GM23248 (cell line): ENCODE results near the gene CREBBP. TPM values are rescaled to one million over a fixed set of nuclear protein-coding genes. Genes with fewer than 3 reads are reported as not detected.

ENCODE experiments used
- DNase-seq: peaks from one replicate; pipeline ENCODE4 v3.0.0-alpha.2; 2015
- H2AFZ ChIP-seq: fragments of 200-600 bp; sonication (generic); 2 replicates; pipeline ENCODE4 v1.6.1; 2016; ENCODE audit warnings: antibody characterized with exemption
- H3F3A ChIP-seq: fragments of 200-600 bp; sonication (generic); 2 replicates; pipeline ENCODE4 v1.6.1; 2016; ENCODE audit warnings: mild to moderate bottlenecking, antibody characterized with exemption, mixed run types; ENCODE audit not compliant: insufficient read depth
- H3K27ac ChIP-seq: fragments of 200-600 bp; sonication (generic); 2 replicates; pipeline ENCODE4 v1.5.1; 2016; ENCODE audit warnings: mild to moderate bottlenecking
- H3K27me3 ChIP-seq: fragments of 200-600 bp; sonication (generic); replicated peaks from 2 replicates; pipeline ENCODE4 v1.6.1; 2016; ENCODE audit warnings: mild to moderate bottlenecking; ENCODE audit not compliant: insufficient read depth
- H3K36me3 ChIP-seq: fragments of 200-600 bp; sonication (generic); 2 replicates; pipeline ENCODE4 v1.6.1; 2016; ENCODE audit warnings: low read depth, mild to moderate bottlenecking
- H3K4me1 ChIP-seq: fragments of 200-600 bp; sonication (generic); 2 replicates; pipeline ENCODE4 v1.6.1; 2016; ENCODE audit warnings: mild to moderate bottlenecking; ENCODE audit not compliant: insufficient read depth
- H3K4me2 ChIP-seq: fragments of 200-600 bp; sonication (generic); one replicate; pipeline ENCODE4 v1.6.1; 2016; ENCODE audit warnings: mild to moderate bottlenecking; ENCODE audit not compliant: unreplicated experiment
- H3K4me3 ChIP-seq: fragments of 200-600 bp; sonication (generic); 2 replicates; pipeline ENCODE4 v1.5.1; 2016; ENCODE audit warnings: mild to moderate bottlenecking
- H3K79me2 ChIP-seq: fragments of 200-600 bp; sonication (generic); 2 replicates; pipeline ENCODE4 v1.6.1; 2016; ENCODE audit warnings: mild to moderate bottlenecking; ENCODE audit not compliant: insufficient read depth
- H3K9ac ChIP-seq: fragments of 200-600 bp; sonication (generic); 2 replicates; pipeline ENCODE4 v1.6.1; 2016; ENCODE audit warnings: mild to moderate bottlenecking
- H3K9me2 ChIP-seq: fragments of 200-600 bp; sonication (generic); 2 replicates; pipeline ENCODE4 v1.6.1; 2016; ENCODE audit warnings: mixed run types, mild to moderate bottlenecking, moderate library complexity; ENCODE audit not compliant: insufficient read depth
- H3K9me3 ChIP-seq: fragments of 200-600 bp; sonication (generic); one replicate; pipeline ENCODE4 v1.6.1; 2017; ENCODE audit warnings: low read depth
- H4K20me1 ChIP-seq: fragments of 200-600 bp; sonication (generic); 2 replicates; pipeline ENCODE4 v1.6.0; 2016; ENCODE audit not compliant: insufficient read depth
- EZH2 ChIP-seq: fragments of 200-600 bp; sonication (generic); IDR thresholded peaks from 2 replicates; pipeline ENCODE4 v1.6.1; 2018; ENCODE audit warnings: antibody characterized with exemption, mild to moderate bottlenecking; ENCODE audit not compliant: insufficient read depth, poor library complexity, severe bottlenecking
- EZH2phosphoT487 ChIP-seq: fragments of 200-600 bp; sonication (generic); IDR thresholded peaks from 2 replicates; pipeline ENCODE4 v1.6.1; 2018; ENCODE audit warnings: antibody characterized with exemption, moderate library complexity, mild to moderate bottlenecking, low read depth; ENCODE audit not compliant: insufficient read depth
- WGBS, 2 experiments: methylation state at CpG; one replicate each; pipeline ENCODE4 v1.1.6; 2015 to 2017; ENCODE audit warnings: low lambda C conversion rate in 2 of 2, low coverage in 1 of 2; ENCODE audit errors: missing lambda C conversion rate in 2 of 2; 5-methylcytosine and 5-hydroxymethylcytosine counted together
- in situ Hi-C: fragments of 300-500 bp; cut with MboI; formaldehyde crosslinking; loops from 2 replicates; pipeline ENCODE4 v1.15.0; 2020
- polyA plus RNA-seq: library from polyadenylated mRNA; unstranded; fragments of >200 nt; fragmentation: Nextera tagmentation; extraction: Ambion mirVana; gene quantifications from 2 replicates; pipeline ENCODE4 v1.2.1, GENCODE V29; 2016
- total RNA-seq: library from RNA; depleted of rRNA; stranded (reverse); fragments of >200 nt; shearing (Covaris generic); gene quantifications from 2 replicates; pipeline ENCODE4 v1.2.3, GENCODE V29; 2014

The CREBBP gene
- total and polyA plus RNA-seq, 2 experiments from 2014 or later, result 11.7 to 11.9 TPM

DNA sequence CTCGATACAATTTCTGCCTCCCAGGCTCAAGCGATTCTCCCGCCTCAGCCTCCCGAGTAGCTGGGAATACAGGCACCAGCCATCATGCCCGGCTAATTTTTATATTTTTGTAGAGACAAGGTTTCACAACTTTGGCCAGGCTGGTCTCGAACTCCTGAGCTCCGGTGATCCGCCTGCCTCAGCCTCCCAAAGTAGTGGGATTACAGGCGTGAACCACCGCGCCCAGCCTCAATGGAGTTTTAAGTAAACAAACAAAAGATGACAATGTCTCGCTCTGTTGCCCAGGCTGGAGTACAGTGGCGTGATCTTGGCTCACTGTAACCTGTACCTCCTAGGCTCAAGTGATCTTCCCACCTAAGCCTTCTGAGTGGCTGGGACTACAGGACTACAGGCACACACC lies 110.6 kb downstream of the CREBBP start:
- in situ Hi-C loops, result no loop called here
- H3K36me3 ChIP-seq, result peaks cover 66% of the 10 kb centered on the region
- H3F3A ChIP-seq, result peaks cover 9% of the 10 kb centered on the region; the same call in 1 of the 2 replicates
- no peak overlapping the region for H2AFZ ChIP-seq
- no peak overlapping the region for H3K9ac ChIP-seq
- 0 out of 2 replicates have a peak, but pooled peaks cover 3% of the 10 kb centered on the region for H4K20me1 ChIP-seq
- H3K27ac ChIP-seq, result no peak overlapping the region
- H3K27me3 ChIP-seq, result no peaks in the 10 kb centered on the region
- DNase-seq, result no peak
- H3K4me3 ChIP-seq, result no peak overlapping the region
- WGBS, 2 experiments, result 97 to 99% methylated on average over 13 of the region's 13 CpGs
- peaks cover 74% of the 10 kb centered on the region for H3K79me2 ChIP-seq
- H3K4me2 ChIP-seq, result no peak overlapping the region
- peaks cover 10% of the 10 kb centered on the region for H3K4me1 ChIP-seq
- TF ChIP-seq EZH2phosphoT487 (no peak), EZH2 (no peak)
- no peaks in the 10 kb centered on the region for H3K9me3 ChIP-seq
- H3K9me2 ChIP-seq, result no peaks in the 10 kb centered on the region

GRCh38 chr16:3769013-3769412 lies 111.5 kb downstream of the CREBBP start:
- no peaks in the 10 kb centered on the region for H3K9me3 ChIP-seq
- peaks cover 61% of the 10 kb centered on the region for H3K36me3 ChIP-seq
- in situ Hi-C loops, result no loop called here
- H4K20me1 ChIP-seq, result no peaks in the 10 kb centered on the region
- 97 to 99% methylated on average over 12 of the region's 12 CpGs for WGBS, 2 experiments
- no peak overlapping the region for H3K27ac ChIP-seq
- no peak overlapping the region for H3K4me3 ChIP-seq
- H3K4me1 ChIP-seq, result peaks cover 10% of the 10 kb centered on the region
- no peaks in the 10 kb centered on the region for H3K9me2 ChIP-seq
- no peak overlapping the region for H2AFZ ChIP-seq
- no peak for DNase-seq
- TF ChIP-seq EZH2phosphoT487 (no peak), EZH2 (no peak)
- H3F3A ChIP-seq, result peaks cover 9% of the 10 kb centered on the region; the same call in 1 of the 2 replicates
- no peak overlapping the region for H3K4me2 ChIP-seq
- no peak overlapping the region for H3K9ac ChIP-seq
- H3K27me3 ChIP-seq, result no peaks in the 10 kb centered on the region
- H3K79me2 ChIP-seq, result peaks cover 72% of the 10 kb centered on the region

DNA sequence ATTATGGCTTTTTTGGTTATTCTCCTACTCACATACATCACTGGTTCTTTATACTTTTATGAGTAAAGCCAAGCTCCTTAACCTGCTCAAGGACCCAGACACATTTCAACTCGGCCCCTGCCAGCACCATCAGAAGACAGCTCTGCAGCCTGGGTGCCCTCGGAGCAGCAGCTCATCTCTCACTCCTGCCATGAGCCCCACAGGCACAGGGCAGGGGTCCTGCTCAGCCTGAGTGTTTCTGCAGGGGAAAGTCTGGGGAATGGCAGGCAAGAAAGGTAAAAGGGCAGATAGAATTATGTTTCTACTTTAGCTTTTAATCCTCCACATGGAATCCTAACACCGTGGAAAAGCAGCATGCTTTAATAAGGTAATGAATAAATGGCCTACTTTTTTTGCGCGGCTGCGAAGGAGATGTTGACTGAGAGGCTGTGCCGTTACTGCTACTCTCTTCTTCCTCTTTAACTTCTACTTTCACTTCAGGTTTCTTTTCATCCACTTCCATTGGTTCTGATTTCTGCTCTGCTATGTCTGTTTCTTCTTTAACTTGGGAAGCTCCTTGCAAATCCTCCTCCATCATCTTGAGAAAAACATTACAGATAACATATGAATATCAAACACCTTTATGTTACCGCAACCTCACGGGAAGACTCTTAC lies 113.1 kb downstream of the CREBBP start:
- no peaks in the 10 kb centered on the region for H4K20me1 ChIP-seq

GRCh38 chr16:3766177-3766576 lies 114.3 kb downstream of the CREBBP start:
- no peak overlapping the region for H3K4me2 ChIP-seq
- H4K20me1 ChIP-seq, result no peaks in the 10 kb centered on the region
- in situ Hi-C loops, result no loop called here
- H3K9me3 ChIP-seq, result no peaks in the 10 kb centered on the region
- H3K4me3 ChIP-seq, result no peak overlapping the region
- WGBS, 2 experiments, result 90 to 92% methylated on average over 3 of the region's 3 CpGs
- H3K27ac ChIP-seq, result no peak overlapping the region
- H3F3A ChIP-seq, result no peaks in the 10 kb centered on the region
- no peak overlapping the region for H3K9ac ChIP-seq
- H3K36me3 ChIP-seq, result peaks cover 47% of the 10 kb centered on the region
- no peak for TF ChIP-seq EZH2phosphoT487
- TF ChIP-seq EZH2, result no peak
- H2AFZ ChIP-seq, result no peak overlapping the region
- H3K79me2 ChIP-seq, result peaks cover 92% of the 10 kb centered on the region
- no peaks in the 10 kb centered on the region for H3K27me3 ChIP-seq
- no peaks in the 10 kb centered on the region for H3K4me1 ChIP-seq
- DNase-seq, result no peak
- no peaks in the 10 kb centered on the region for H3K9me2 ChIP-seq

More for the DNA sequence above, 113.1 kb downstream of the CREBBP start:
- in situ Hi-C loops, result no loop called here
- Histone ChIP-seq H2AFZ (no peak overlapping the region), H3K27ac (no peak overlapping the region), H3K4me3 (no peak overlapping the region), H3K4me2 (no peak overlapping the region), H3K27me3 (no peaks in the 10 kb centered on the region), H3K9me3 (no peaks in the 10 kb centered on the region), H3K36me3 (peaks cover 51% of the 10 kb centered on the region), H3K79me2 (peaks cover 87% of the 10 kb centered on the region), H3K9me2 (no peaks in the 10 kb centered on the region), H3F3A (0 out of 2 replicates have a peak, but pooled peaks cover 3% of the 10 kb centered on the region), H3K4me1 (peaks cover 9% of the 10 kb centered on the region), H3K9ac (no peak overlapping the region)
- WGBS, 2 experiments, result 97 to 99% methylated on average over 9 of the region's 9 CpGs
- DNase-seq, result no peak
- no peak for TF ChIP-seq EZH2phosphoT487
- no peak for TF ChIP-seq EZH2
